Caco-2 (cell line): ENCODE results near the gene PTPRN2. TPM values are rescaled to one million over a fixed set of nuclear protein-coding genes. Genes with fewer than 3 reads are reported as not detected.

ENCODE experiments used
- BruUV-seq: library from RNA; stranded (reverse); fragments of 400-500 nt; replicated peaks from 2 replicates; lab custom pipeline; 2021; lab: Mats Ljungman, UMichigan
- CTCF ChIA-PET: fragments of 300-600 bp; sonication (Branson Sonifier 250); formaldehyde crosslinking; loops from one replicate; lab custom pipeline; 2022; ENCODE audit warnings: antibody characterized with exemption; lab: Charles Lee
- POLR2A ChIA-PET: fragments of 300-600 bp; sonication (Branson Sonifier 250); formaldehyde crosslinking; loops from one replicate; lab custom pipeline; 2022; ENCODE audit warnings: antibody characterized with exemption; lab: Charles Lee
- DNase-seq, 2 experiments: peaks; one replicate each; pipeline versions ENCODE4 v3.0.0 to v3.0.0-alpha.2; 2020 to 2022
- H3K27me3 ChIP-seq: replicated peaks from 2 replicates; pipeline ENCODE4 v1.6.0; 2011; ENCODE audit warnings: low read length; ENCODE audit not compliant: control insufficient read depth, insufficient read depth
- H3K36me3 ChIP-seq: 2 replicates; pipeline ENCODE4 v1.5.1; 2011; ENCODE audit warnings: low read length; ENCODE audit not compliant: control insufficient read depth, insufficient read depth
- H3K4me1 ChIP-seq: fragments of 250-450 bp; sonication (Bioruptor Pico); 2 replicates; pipeline ENCODE4 v1.5.1; 2020; ENCODE audit warnings: mild to moderate bottlenecking
- H3K4me3 ChIP-seq: 2 replicates; pipeline ENCODE4 v1.5.1; 2011; ENCODE audit warnings: low read depth, mild to moderate bottlenecking, control low read depth, low read length
- H3K9me3 ChIP-seq: fragments of 250-450 bp; sonication (Bioruptor Pico); 2 replicates; pipeline ENCODE4 v1.5.1; 2020; ENCODE audit warnings: mild to moderate bottlenecking, moderate library complexity
- H3K27ac Mint-ChIP-seq: one replicate; pipeline ENCODE4 v1.8.0; 2022; ENCODE audit warnings: mixed read lengths; ENCODE audit not compliant: unreplicated experiment
- H3K27me3 Mint-ChIP-seq: one replicate; pipeline ENCODE4 v1.8.0; 2022; ENCODE audit warnings: mixed read lengths; ENCODE audit not compliant: insufficient read depth, unreplicated experiment
- H3K36me3 Mint-ChIP-seq: one replicate; pipeline ENCODE4 v1.8.0; 2022; ENCODE audit warnings: mild to moderate bottlenecking, mixed read lengths; ENCODE audit not compliant: insufficient read depth, unreplicated experiment
- H3K4me1 Mint-ChIP-seq: one replicate; pipeline ENCODE4 v1.8.0; 2022; ENCODE audit warnings: low read depth, mixed read lengths; ENCODE audit not compliant: unreplicated experiment
- H3K4me3 Mint-ChIP-seq: one replicate; pipeline ENCODE4 v1.8.0; 2022; ENCODE audit warnings: mild to moderate bottlenecking, moderate library complexity, mixed read lengths; ENCODE audit not compliant: unreplicated experiment
- H3K9me3 Mint-ChIP-seq: one replicate; pipeline ENCODE4 v1.8.0; 2022; ENCODE audit warnings: mixed read lengths; ENCODE audit not compliant: unreplicated experiment
- CTCF ChIP-seq, 2 experiments: fragments of 200-600 bp in 1 of 2; IDR thresholded peaks; 1 replicate in 1 of 2; 2 replicates in 1 of 2; pipeline versions ENCODE4 v1.5.1 to v1.8.0; 2011 to 2022; ENCODE audit warnings: antibody characterized with exemption in 1 of 2, control low read depth in 1 of 2, inconsistent platforms in 1 of 2, low read depth in 1 of 2, low read length in 1 of 2, mild to moderate bottlenecking in 1 of 2, moderate library complexity in 1 of 2; ENCODE audit not compliant: insufficient read depth in 1 of 2, severe bottlenecking in 1 of 2, unreplicated experiment in 1 of 2
- intact Hi-C: fragments of 100-400 bp; cut with micrococcal nuclease; formaldehyde crosslinking; loops from one replicate; pipeline ENCODE4 v1.10.0; 2022; ENCODE audit not compliant: unreplicated experiment
- total RNA-seq: library from RNA; stranded (reverse); gene quantifications from 2 replicates; pipeline ENCODE4 v1.2.3, GENCODE V29; 2022

Gene PTPRN2
- total RNA-seq, 1 experiment from 2014 or later: 1.4 TPM

GRCh38 chr7:157837561-157837960 is 750.1 kb downstream of the PTPRN2 start:
- Histone ChIP-seq H3K36me3 (no peaks in the 10 kb centered on the region), H3K27me3 (no peaks in the 10 kb centered on the region), H3K4me3 (no peak overlapping the region), H3K9me3 (peaks cover 7% of the 10 kb centered on the region; the same call in 1 of the 2 replicates), H3K4me1 (no peaks in the 10 kb centered on the region)
- Mint-ChIP-seq H3K9me3 (peaks cover 9% of the 10 kb centered on the region), H3K27ac (no peak overlapping the region), H3K4me1 (no peaks in the 10 kb centered on the region), H3K4me3 (no peak overlapping the region), H3K36me3 (no peaks in the 10 kb centered on the region), H3K27me3 (no peaks in the 10 kb centered on the region)
- TF ChIP-seq CTCF (IDR thresholded peaks at IDR 0.05; ENCODE audit: insufficient read depth in 1 of 2, low read depth in 1 of 2, low read length in 1 of 2, severe bottlenecking in 1 of 2, unreplicated experiment in 1 of 2): no peak
- intact Hi-C loops: no loop called here
- BruUV-seq: no TSS peak
- CTCF ChIA-PET: no interaction called here
- DNase-seq: no peak
- POLR2A ChIA-PET: no interaction called here

- H3K4me1 Mint-ChIP-seq: no peaks in the 10 kb centered on the region
- no peaks in the 10 kb centered on the region for H3K36me3 Mint-ChIP-seq
- ChIA-PET CTCF (no interaction called here), POLR2A (no interaction called here)
- no TSS peak for BruUV-seq
- no peak overlapping the region for H3K27ac Mint-ChIP-seq
- H3K27me3 Mint-ChIP-seq: no peaks in the 10 kb centered on the region
- Histone ChIP-seq H3K9me3 (peaks cover 7% of the 10 kb centered on the region; the same call in 1 of the 2 replicates), H3K4me3 (no peak overlapping the region), H3K4me1 (no peaks in the 10 kb centered on the region), H3K36me3 (no peaks in the 10 kb centered on the region), H3K27me3 (no peaks in the 10 kb centered on the region)
- TF ChIP-seq CTCF (IDR thresholded peaks at IDR 0.05; ENCODE audit: insufficient read depth in 1 of 2, low read depth in 1 of 2, low read length in 1 of 2, severe bottlenecking in 1 of 2, unreplicated experiment in 1 of 2): no peak
- no peak for DNase-seq
- intact Hi-C loops: no loop called here
- no peak overlapping the region for H3K4me3 Mint-ChIP-seq
- H3K9me3 Mint-ChIP-seq: peaks cover 9% of the 10 kb centered on the region
These were observed 750.6 kb downstream of the PTPRN2 start for GRCh38 chr7:157837047-157837446.

GRCh38 chr7:157834501-157835163 is 753.0 kb downstream of the PTPRN2 start:
- intact Hi-C loops: no loop called here
- Mint-ChIP-seq H3K4me3 (no peak overlapping the region), H3K4me1 (no peaks in the 10 kb centered on the region), H3K27ac (no peak overlapping the region), H3K36me3 (no peaks in the 10 kb centered on the region), H3K27me3 (no peaks in the 10 kb centered on the region), H3K9me3 (peaks cover 9% of the 10 kb centered on the region)
- POLR2A ChIA-PET: no interaction called here
- Histone ChIP-seq H3K36me3 (no peaks in the 10 kb centered on the region), H3K4me1 (no peaks in the 10 kb centered on the region), H3K9me3 (peaks cover 6% of the 10 kb centered on the region; the same call in 1 of the 2 replicates), H3K4me3 (no peak overlapping the region), H3K27me3 (no peaks in the 10 kb centered on the region)
- no peak for TF ChIP-seq CTCF (IDR thresholded peaks at IDR 0.05; ENCODE audit: insufficient read depth in 1 of 2, low read depth in 1 of 2, low read length in 1 of 2, severe bottlenecking in 1 of 2, unreplicated experiment in 1 of 2)
- BruUV-seq: no TSS peak
- CTCF ChIA-PET: no interaction called here
- no peak for DNase-seq
